ENCODE data around the gene TSHZ1.

- TF ChIP-seq CTCF (IDR thresholded peaks at IDR 0.05): no peak
- TF ChIP-seq POLR2A (IDR thresholded peaks at IDR 0.05): no peak
Measured at GRCh38 chr18:75204269-75204731, 6.3 kb upstream of the TSHZ1 start.

Data from esophagus squamous epithelium (tissue), 4 donors.